Pulmonary artery endothelial cell (primary cell): Measurements from ENCODE around the gene AGAP3. TPM values are rescaled to one million over a fixed set of nuclear protein-coding genes. Genes with fewer than 3 reads are reported as not detected.
A peak's percentile ranks its signal among the peaks of the same experiment; 100 is the strongest.
"Not testable (repeated sequence)": the region's sequence is repeated elsewhere in the genome, so short reads cannot be mapped to it uniquely, and the experiment has no call there.

Experiments used
- DNase-seq: peaks from one replicate; pipeline ENCODE4 v3.0.0-alpha.2; 2011; ENCODE audit warnings: low read depth, low spot score
- total RNA-seq: library from RNA; depleted of rRNA; stranded (reverse); fragments of >200 nt; gene quantifications from 2 replicates; pipeline ENCODE4 v1.2.3, GENCODE V29; 2014

Gene AGAP3
- total RNA-seq, result 52.1 and 61.4 TPM in 2 replicates

- no peak for DNase-seq
Observed at GRCh38 chr7:151085691-151086620, at the start of gene AGAP3. AGAP3 (plus strand) TSS chr7:151086475; CDS start chr7:151086742, 267 bp downstream.

DNA sequence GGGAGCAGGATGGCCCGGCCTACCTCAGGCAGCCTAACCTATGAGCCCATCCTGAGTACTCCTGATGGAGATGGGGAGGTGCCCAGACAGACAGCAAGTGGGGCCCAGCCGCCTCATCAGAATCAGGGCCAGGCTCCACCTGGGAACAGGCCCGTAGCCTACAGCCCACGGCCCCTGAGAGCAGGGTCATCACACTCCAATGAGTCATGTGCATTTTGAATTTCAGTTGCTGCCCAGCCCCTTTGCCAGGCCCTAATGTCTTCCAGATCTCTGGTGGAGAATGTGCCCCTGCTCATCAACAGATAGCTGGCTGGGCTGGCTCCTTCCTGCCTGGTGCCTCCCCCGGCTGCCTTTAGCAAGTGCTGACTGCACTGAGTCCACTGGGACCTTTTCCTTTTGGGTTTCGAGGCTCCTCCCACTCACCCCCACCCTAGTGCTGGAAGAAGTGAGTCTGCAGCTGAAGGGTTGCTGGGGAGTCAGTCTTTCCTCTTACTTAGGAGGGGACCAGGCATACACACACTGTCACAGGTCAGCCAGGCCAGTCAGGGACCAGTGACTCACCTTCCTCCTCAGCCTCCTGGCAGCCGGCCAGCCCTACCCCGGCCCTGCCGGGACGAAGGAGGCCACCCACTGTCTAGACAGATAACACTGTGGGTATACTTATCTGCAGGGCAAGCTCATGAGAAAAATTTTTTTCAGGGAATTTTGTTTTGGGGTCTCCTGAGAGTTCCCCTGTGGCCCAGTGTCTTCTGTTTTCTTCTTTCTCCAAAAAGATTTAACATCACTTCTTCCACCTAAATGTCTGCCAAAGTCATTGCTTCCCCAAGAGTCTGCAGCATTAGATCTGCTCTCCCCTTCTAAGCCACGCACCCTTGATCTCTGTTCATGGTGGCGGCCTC lies 47.1 kb upstream of the AGAP3 start:
- DNase-seq, result peak; percentile 88

DNA sequence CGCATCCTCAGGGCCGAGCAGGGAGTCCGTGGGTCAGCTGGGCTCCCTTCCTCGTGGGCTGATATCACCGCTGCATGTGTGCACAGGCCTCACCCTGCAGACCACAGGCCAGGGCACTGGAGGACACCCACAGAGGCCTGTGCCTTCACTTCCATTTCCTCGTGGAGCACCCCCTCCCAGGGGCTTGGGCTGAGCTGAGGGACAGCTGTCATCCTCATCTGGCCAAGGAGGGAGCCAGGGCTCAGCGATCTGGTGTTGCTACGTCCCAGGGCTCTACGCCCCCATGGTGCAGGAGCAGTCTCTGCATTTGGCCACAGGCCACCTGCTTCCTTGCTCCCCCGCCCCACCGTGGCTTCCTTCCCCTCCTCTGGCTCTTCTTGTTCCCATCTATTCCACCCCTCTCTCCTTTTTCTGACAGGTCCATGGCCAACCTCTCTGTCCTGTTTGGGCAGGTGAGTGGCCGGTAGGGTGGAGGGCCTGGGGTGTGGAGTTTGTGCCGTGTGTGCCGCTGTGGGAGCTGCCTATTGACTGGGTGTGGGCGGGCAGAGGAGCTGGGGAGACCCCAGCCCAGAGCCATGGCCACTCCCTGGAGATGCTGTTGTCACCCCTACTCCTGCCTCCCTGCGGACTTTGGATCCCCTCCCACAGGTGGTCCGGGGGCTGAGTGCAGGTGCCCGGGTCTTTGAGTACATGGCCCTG lies 46.3 kb upstream of the AGAP3 start:
- no peak for DNase-seq

GRCh38 chr7:151040616-151041375 lies 45.5 kb upstream of the AGAP3 start:
- no peak for DNase-seq

GRCh38 chr7:151043449-151043848 lies 42.8 kb upstream of the AGAP3 start:
- not testable (repeated sequence) for DNase-seq

- DNase-seq, result no peak
Observed at GRCh38 chr7:151043959-151044358, 42.3 kb upstream of the AGAP3 start.

DNA sequence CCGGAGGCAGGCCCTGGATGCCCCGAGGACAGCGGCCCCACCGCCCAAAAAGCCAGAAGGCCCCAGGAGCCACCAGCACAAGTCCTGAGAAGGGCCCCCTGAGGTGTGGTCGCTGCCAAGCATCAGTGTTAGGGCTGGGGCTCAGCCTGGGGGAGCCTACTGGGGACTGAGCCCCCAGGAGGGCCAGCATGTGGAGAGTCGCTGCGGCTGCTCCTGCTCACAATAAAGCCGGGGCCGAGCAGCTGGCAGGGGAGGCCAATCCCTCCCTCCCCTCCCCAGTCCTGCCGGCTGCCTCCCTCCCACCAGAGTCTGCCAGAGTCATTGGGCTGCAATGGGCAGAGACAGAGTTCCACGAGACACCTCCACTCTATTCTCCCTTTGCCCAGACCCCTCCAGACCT lies 41.0 kb upstream of the AGAP3 start:
- no peak for DNase-seq

DNA sequence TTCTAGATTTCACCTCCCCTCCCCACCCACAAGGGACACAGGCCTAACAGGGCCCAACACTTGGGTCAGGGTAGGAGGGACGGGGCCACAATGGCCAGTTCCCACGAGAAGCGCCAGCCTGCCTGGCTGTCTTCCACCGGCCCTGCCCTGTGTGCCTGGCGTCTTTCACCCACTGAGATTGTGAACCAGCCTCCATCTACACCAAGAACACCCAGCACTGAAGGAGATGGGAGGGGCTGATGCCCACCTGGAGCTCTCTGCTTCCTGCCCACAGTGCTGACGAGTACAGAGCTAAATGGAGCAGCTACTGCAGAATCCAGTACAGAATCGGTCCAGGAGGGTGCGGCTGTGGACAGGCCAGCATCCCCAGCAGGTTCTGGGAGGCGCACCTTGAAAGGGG lies 40.3 kb upstream of the AGAP3 start:
- no peak for DNase-seq

- no peak for DNase-seq
Observed at GRCh38 chr7:151046603-151047573, 39.4 kb upstream of the AGAP3 start.

DNA sequence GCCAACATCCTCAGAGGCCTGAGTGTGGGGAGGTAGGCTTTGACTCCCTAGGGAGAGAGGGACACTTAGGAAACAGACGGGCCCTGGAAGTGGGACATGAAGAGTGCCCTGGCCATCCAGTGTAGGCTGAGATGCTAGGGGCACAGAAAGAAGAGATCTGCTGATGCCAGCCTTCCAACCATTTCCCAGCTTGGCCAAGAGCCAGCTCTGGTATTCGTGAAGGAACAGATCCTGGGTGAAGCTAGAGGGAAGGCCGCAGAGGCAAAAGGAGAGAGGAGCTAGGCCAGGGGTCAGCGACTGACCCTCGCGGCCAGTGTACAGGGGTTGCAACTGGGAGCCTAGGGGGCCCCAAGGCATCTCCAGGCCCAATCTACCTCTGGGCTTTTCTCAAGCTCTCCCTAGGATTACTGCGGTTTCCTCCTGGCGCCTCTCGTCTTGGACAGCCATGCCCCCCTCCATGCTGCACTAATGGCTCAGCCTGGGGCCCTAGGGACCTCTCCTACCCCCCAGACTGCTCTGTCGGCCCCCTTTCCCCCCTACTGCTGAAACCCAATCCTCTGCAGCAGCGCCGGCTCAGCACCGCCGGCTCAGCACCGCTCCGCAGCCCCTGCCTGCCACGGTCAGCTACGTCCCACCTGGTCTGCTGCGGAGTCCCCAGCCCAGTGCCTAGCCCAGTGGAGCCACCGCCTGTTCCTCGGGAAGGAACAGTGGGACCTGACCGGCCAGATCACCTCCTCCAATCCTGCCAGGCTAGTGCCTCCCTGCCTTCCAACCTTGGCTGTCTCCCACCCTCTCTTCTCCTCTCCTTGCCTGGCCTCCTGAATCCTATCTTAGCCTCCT lies 38.1 kb upstream of the AGAP3 start, which contains the start of gene ASIC3:
Gene ASIC3 (plus strand): TSS at position 556 of the 840 bp plus-strand sequence. CDS start 355 bp downstream, outside the sequence.
- no peak for DNase-seq

DNA sequence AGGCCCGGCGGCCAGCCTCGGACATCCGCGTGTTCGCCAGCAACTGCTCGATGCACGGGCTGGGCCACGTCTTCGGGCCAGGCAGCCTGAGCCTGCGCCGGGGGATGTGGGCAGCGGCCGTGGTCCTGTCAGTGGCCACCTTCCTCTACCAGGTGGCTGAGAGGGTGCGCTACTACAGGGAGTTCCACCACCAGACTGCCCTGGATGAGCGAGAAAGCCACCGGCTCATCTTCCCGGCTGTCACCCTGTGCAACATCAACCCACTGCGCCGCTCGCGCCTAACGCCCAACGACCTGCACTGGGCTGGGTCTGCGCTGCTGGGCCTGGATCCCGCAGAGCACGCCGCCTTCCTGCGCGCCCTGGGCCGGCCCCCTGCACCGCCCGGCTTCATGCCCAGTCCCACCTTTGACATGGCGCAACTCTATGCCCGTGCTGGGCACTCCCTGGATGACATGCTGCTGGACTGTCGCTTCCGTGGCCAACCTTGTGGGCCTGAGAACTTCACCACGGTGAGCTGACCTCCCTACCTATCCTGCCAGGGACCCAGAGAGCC lies 37.3 kb upstream of the AGAP3 start:
- DNase-seq, result no peak

DNA sequence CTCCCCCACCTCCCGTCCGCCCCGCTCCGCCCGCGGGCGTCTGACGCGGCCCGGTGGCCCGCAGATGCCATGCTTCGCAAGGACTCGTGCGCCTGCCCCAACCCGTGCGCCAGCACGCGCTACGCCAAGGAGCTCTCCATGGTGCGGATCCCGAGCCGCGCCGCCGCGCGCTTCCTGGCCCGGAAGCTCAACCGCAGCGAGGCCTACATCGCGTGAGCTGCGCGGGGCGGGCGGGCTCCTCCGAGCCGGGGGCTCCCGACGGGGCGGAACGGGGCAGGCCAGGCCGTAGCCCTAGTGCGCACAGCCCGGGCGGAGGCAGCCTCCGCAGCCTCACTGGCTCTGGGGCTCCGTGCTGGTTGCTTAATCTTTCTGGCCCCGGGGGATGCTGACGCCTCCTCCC lies 35.2 kb upstream of the AGAP3 start:
- peak; percentile 30 for DNase-seq

DNA sequence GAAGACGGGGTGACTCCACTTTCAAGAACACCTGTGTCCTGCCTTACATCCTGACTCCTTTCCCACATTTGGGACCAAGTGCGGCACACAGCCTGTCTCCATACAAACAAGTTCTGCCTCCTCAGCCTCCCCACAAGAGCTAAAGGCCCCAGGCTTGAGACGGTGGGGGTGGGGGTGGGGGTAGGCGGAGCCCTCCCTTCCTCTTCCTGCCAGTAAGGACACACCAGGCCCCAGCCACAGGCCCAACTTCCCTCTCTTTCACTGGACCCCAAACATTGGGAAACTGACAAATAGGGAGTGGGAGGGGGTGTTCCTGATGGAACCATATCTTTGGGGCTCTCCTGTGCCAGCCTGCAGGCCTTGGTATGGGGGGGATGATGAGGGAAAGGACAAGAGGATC lies 33.2 kb upstream of the AGAP3 start:
- DNase-seq, result no peak

GRCh38 chr7:151053751-151054150 lies 32.5 kb upstream of the AGAP3 start:
- DNase-seq, result no peak

DNA sequence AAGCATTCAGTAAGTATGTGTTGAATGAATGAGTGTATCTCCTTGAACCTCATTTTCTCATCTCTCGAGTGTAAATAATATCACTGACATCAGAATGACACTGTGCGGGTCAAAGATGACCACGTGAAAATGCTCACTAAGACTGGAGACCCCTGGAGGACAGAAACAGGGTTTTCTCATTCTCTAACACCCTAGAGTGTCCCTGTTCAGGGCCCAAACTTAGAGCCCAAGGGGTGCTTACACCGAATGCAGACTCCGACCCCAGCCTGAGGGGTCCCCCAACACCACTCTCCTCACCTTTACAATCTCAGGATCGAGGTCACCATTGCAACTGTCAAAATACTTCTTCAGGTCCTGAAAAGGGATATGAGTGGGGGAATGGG lies 30.0 kb upstream of the AGAP3 start:
- no peak for DNase-seq

GRCh38 chr7:151056666-151057505 lies 29.4 kb upstream of the AGAP3 start:
- DNase-seq, result no peak

DNA sequence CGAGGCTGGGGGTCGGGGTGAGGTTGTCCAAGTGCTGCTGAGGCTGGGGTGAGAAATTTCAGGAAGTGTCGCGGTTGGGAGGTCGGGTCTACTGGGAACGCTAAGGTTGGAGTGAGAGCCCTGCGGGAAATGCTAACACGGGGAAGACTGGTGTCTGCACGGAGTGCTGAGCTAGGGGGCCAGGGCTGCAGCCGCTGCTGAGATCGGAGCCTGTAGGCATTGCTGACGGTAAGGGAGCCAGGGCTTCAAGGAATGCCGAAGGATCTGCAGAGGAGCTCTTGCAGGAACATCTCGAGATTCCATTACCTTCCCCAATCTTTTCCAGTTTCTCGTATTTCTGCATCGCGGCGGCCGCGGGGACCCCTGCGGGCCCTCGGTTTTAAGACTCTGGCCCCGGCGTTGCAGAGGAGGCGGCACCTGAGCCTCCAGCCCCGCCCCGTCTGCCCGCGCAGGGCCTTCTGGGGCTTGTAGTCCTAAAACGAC lies 28.7 kb upstream of the AGAP3 start, which contains the start of gene CDK5:
Gene CDK5 (minus strand): TSS at position 392 of the 483 bp plus-strand sequence. CDS start 49 bp downstream, at position 343.
- DNase-seq, result no peak
